Endodermal cell (in vitro differentiated cells): ENCODE data around the gene ST7. TPM values are rescaled to one million over a fixed set of nuclear protein-coding genes. Genes with fewer than 3 reads are reported as not detected.
"Not testable (repeated sequence)": the region's sequence is repeated elsewhere in the genome, so short reads cannot be mapped to it uniquely, and the experiment has no call there.

Source experiments
- DNase-seq: peaks from one replicate; pipeline ENCODE4 v3.0.0-alpha.2; 2017
- H3K27ac ChIP-seq: 2 replicates; pipeline ENCODE4 v1.5.1; 2013; ENCODE audit warnings: mild to moderate bottlenecking, low read depth, low read length, moderate library complexity
- H3K27me3 ChIP-seq: 2 replicates; pipeline ENCODE4 v1.6.1; 2013; ENCODE audit warnings: mild to moderate bottlenecking, low read length, moderate library complexity; ENCODE audit not compliant: insufficient read depth, control insufficient read depth, poor library complexity, severe bottlenecking
- H3K36me3 ChIP-seq: 2 replicates; pipeline ENCODE4 v1.7.0; 2013; ENCODE audit warnings: mild to moderate bottlenecking, low read length, moderate library complexity; ENCODE audit not compliant: control insufficient read depth, insufficient read depth
- H3K4me1 ChIP-seq: one replicate; pipeline ENCODE4 v1.7.0; 2013; ENCODE audit warnings: low read length; ENCODE audit not compliant: control insufficient read depth, insufficient read depth
- H3K4me3 ChIP-seq: 2 replicates; pipeline ENCODE4 v1.5.1; 2013; ENCODE audit warnings: mild to moderate bottlenecking, low read length, moderate library complexity
- H3K9ac ChIP-seq: 2 replicates; pipeline ENCODE4 v1.6.1; 2013; ENCODE audit warnings: mild to moderate bottlenecking, low read length, moderate library complexity; ENCODE audit not compliant: poor library complexity, severe bottlenecking; ENCODE audit errors: extremely low read depth
- H3K9me3 ChIP-seq: 2 replicates; pipeline ENCODE4 v1.6.1; 2013; ENCODE audit warnings: mild to moderate bottlenecking, low read length, moderate library complexity; ENCODE audit not compliant: control insufficient read depth
- H3K27ac Mint-ChIP-seq: 2 replicates; pipeline ENCODE4 v1.8.0; 2020; ENCODE audit warnings: mixed read lengths
- H3K27me3 Mint-ChIP-seq: 2 replicates; pipeline ENCODE4 v1.8.0; 2021; ENCODE audit warnings: mild to moderate bottlenecking, mixed read lengths; ENCODE audit not compliant: insufficient read depth
- H3K36me3 Mint-ChIP-seq: 2 replicates; pipeline ENCODE4 v1.8.0; 2020; ENCODE audit warnings: low read depth, mixed read lengths
- H3K4me1 Mint-ChIP-seq: 2 replicates; pipeline ENCODE4 v1.8.0; 2020; ENCODE audit warnings: mixed read lengths
- H3K4me3 Mint-ChIP-seq: 2 replicates; pipeline ENCODE4 v1.8.0; 2020; ENCODE audit warnings: mild to moderate bottlenecking, moderate library complexity, mixed read lengths
- H3K9me3 Mint-ChIP-seq: 2 replicates; pipeline ENCODE4 v1.8.0; 2020; ENCODE audit warnings: mild to moderate bottlenecking, mixed read lengths
- WGBS, 2 experiments: methylation state at CpG; one replicate each; pipeline versions ENCODE4 v1.1.5 to v1.1.7; 2013; ENCODE audit warnings: missing lambda C conversion rate in 2 of 2, mixed read lengths in 1 of 2; ENCODE audit not compliant: insufficient coverage in 1 of 2, insufficient read length in 1 of 2; 5-methylcytosine and 5-hydroxymethylcytosine counted together
- total RNA-seq, 2 donors: library from RNA; stranded (reverse); fragmentation: NEBNext Ultra II Directional in 1 of 2; extraction: Animal tissue kit (Norgen Biotek cat#: 25700) in 1 of 2; gene quantifications; 2 replicates in 1 of 2; 3 replicates in 1 of 2; pipeline ENCODE4 v1.2.1, GENCODE V29; 2021
- TF ChIP-seq, protein P1 (sequence below): fragments of 200-600 bp; sonication (generic); conservative IDR thresholded peaks from 2 replicates; pipeline ENCODE4 v1.5.0; 2021; ENCODE audit warnings: antibody characterized with exemption, mild to moderate bottlenecking

The ST7 gene
- total RNA-seq, 2 donors from 2014 or later = 6.4 to 8.9 TPM

DNA sequence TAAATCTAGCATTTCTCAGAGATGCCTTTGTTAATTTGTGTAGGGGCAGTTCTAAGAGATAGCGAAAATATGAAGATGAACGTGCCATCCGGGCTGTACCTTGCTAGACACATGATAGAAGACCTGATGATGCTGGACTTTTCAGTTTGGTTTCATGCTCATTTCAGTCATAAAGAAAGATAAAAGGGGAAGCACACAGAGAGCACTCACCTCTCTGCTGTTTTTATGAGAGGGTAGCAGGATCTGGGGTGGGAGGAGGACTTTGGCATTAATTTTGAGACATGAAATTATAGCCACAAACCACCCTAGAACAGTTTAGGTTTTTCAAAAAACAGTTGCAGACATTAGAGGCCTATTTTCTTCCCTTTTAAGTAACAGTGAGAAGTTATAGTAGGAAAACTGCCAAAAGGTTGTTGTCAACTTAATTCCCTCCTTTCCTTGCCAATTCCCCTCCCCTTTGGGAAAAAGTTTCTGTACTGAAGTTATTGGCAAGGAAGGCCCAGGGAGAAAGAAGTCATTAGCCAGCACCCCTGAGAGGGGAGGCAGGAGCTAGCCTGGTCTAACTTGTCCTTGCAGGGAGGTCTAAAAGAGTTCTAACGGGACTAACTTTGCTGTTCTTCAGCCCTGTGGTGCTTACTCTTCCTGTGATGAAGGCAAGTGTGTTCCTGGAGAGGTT, 2.6 kb downstream of the ST7 start:
- H3K4me3 ChIP-seq = no peak overlapping the region
- Mint-ChIP-seq H3K4me1 (peaks cover 17% of the 10 kb centered on the region), H3K9me3 (no peaks in the 10 kb centered on the region), H3K27me3 (peaks cover 5% of the 10 kb centered on the region), H3K4me3 (no peak overlapping the region), H3K27ac (no peak overlapping the region), H3K36me3 (no peaks in the 10 kb centered on the region)
- WGBS, 2 experiments = 89 to 91% methylated on average over 4 of the region's 4 CpGs
- no peaks in the 10 kb centered on the region for H3K36me3 ChIP-seq
- no peak for DNase-seq
- TF ChIP-seq, protein P1, sequence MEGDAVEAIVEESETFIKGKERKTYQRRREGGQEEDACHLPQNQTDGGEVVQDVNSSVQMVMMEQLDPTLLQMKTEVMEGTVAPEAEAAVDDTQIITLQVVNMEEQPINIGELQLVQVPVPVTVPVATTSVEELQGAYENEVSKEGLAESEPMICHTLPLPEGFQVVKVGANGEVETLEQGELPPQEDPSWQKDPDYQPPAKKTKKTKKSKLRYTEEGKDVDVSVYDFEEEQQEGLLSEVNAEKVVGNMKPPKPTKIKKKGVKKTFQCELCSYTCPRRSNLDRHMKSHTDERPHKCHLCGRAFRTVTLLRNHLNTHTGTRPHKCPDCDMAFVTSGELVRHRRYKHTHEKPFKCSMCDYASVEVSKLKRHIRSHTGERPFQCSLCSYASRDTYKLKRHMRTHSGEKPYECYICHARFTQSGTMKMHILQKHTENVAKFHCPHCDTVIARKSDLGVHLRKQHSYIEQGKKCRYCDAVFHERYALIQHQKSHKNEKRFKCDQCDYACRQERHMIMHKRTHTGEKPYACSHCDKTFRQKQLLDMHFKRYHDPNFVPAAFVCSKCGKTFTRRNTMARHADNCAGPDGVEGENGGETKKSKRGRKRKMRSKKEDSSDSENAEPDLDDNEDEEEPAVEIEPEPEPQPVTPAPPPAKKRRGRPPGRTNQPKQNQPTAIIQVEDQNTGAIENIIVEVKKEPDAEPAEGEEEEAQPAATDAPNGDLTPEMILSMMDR = no peak
- peaks cover 6% of the 10 kb centered on the region for H3K4me1 ChIP-seq
- H3K27me3 ChIP-seq = peaks cover 13% of the 10 kb centered on the region
- H3K27ac ChIP-seq = no peak overlapping the region
- H3K9ac ChIP-seq = no peak overlapping the region
- no peaks in the 10 kb centered on the region for H3K9me3 ChIP-seq

DNA sequence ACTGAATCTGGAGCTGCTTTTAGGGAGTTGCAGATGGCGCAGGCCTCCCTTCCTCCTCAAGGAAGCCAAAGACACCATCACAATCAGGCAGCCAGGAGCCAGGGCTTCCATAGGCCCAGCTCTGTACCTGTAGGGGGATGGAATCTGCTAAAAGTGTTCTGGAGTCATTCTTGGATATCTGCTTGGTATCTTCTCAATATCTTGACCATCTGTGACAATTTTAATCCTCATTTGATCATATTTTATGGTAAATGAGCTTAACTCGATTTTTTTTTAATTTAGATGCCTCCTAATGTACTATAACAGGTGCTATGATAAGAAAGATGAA, 3.1 kb downstream of the ST7 start:
- H3K36me3 ChIP-seq = no peaks in the 10 kb centered on the region
- 87% methylated on average over 2 of the region's 2 CpGs; no CpG with 5 or more reads in 1 of the 2 experiments for WGBS, 2 experiments
- H3K9me3 ChIP-seq = no peaks in the 10 kb centered on the region
- H3K4me1 Mint-ChIP-seq = peaks cover 17% of the 10 kb centered on the region
- no peaks in the 10 kb centered on the region for H3K9me3 Mint-ChIP-seq
- peaks cover 13% of the 10 kb centered on the region for H3K27me3 ChIP-seq
- DNase-seq = no peak
- H3K27me3 Mint-ChIP-seq = peaks cover 3% of the 10 kb centered on the region
- no peak overlapping the region for H3K27ac ChIP-seq
- TF ChIP-seq, protein P1 = no peak
- H3K4me1 ChIP-seq = peaks cover 6% of the 10 kb centered on the region
- H3K27ac Mint-ChIP-seq = no peak overlapping the region
- no peak overlapping the region for H3K9ac ChIP-seq
- no peak overlapping the region for H3K4me3 Mint-ChIP-seq
- no peaks in the 10 kb centered on the region for H3K36me3 Mint-ChIP-seq
- H3K4me3 ChIP-seq = no peak overlapping the region

DNA sequence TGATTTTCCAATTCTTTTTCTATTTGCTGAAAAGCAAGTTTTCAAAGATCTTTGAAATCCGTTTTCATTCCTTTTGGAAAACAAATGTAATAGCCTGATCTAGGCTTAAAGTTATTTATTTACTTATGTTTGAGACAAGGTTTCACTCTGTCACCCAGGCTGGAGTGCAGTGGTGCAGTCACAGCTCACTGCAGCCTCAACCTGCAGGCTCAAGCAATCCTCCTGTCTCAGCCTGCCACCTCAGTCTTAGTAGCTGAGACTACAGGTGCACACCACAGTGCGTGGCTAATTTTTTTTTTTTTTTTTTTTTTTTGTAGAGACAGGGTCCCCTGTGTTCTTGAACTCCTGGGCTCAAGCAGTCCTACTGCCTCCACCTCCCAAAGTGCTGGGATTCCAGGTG, 4.6 kb downstream of the ST7 start:
- Mint-ChIP-seq H3K36me3 (peaks cover 2% of the 10 kb centered on the region), H3K4me3 (no peak overlapping the region), H3K27me3 (peaks cover 3% of the 10 kb centered on the region), H3K9me3 (no peaks in the 10 kb centered on the region), H3K27ac (no peak overlapping the region), H3K4me1 (peaks cover 14% of the 10 kb centered on the region)
- Histone ChIP-seq H3K27ac (no peak overlapping the region), H3K9me3 (no peaks in the 10 kb centered on the region), H3K9ac (no peak overlapping the region), H3K4me1 (peaks cover 4% of the 10 kb centered on the region), H3K36me3 (no peaks in the 10 kb centered on the region), H3K27me3 (peaks cover 13% of the 10 kb centered on the region), H3K4me3 (no peak overlapping the region)
- WGBS, 2 experiments = 72 to 80% methylated on average over 1 to 2 of the region's 2 CpGs
- DNase-seq = no peak
- TF ChIP-seq, protein P1 = no peak

DNA sequence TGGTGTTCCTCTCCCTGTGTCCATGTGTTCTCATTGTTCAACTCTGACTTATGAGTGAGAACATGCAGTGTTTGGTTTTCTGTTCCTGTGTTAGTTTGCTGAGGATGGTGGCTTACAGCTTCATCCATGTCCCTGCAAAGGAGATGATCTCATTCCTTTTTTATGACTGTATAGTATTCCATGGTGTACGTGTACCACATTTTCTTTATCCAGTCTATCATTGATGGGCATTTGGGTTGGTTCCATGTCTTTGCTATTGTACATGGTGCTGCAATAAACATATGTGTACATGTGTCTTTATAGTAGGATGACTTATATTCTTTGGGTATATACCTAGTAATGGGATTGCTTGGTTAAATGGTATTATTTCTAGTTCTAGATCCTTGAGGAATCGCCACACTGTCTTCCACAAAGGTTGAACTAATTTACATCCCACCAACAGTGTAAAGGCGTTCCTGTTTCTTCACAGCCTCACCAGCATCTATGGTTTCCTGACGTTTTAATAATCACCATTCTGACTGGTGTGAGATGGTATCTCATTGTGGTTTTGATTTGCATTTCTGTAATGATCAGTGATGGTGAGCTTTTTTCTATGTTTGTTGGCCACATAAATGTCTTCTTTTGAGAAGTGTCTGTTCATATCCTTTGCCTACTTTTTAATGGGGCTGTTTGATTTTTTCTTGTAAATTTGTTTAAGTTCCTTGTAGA, 8.8 kb downstream of the ST7 start:
- not testable (repeated sequence) for H3K9ac ChIP-seq, H3K27me3 Mint-ChIP-seq, H3K4me3 Mint-ChIP-seq, H3K4me1 Mint-ChIP-seq, H3K27ac ChIP-seq, H3K9me3 Mint-ChIP-seq, H3K27ac Mint-ChIP-seq, H3K27me3 ChIP-seq, H3K36me3 ChIP-seq, DNase-seq, H3K4me1 ChIP-seq, H3K4me3 ChIP-seq, H3K9me3 ChIP-seq, H3K36me3 Mint-ChIP-seq
- WGBS, 2 experiments = 94 to 100% methylated on average over 1 to 4 of the region's 4 CpGs
